Endothelial cell of umbilical vein (primary cell): Measurements from ENCODE around the gene HAGH.

Source experiments
- EZH2 ChIP-seq: IDR thresholded peaks from 2 replicates; pipeline ENCODE4 v1.6.1; 2012; ENCODE audit warnings: borderline replicate concordance, low read depth, mild to moderate bottlenecking, moderate library complexity, low read length, inconsistent platforms; ENCODE audit not compliant: severe bottlenecking
- POLR2A ChIP-seq: IDR thresholded peaks from 2 replicates; pipeline ENCODE4 v1.6.1; 2012; ENCODE audit warnings: low read depth, mild to moderate bottlenecking, control low read depth, low read length
- POLR2AphosphoS5 ChIP-seq: IDR thresholded peaks from 2 replicates; pipeline ENCODE4 v1.6.1; 2012; ENCODE audit warnings: low read depth, mild to moderate bottlenecking, control low read depth, low read length, moderate library complexity; ENCODE audit not compliant: insufficient read depth
- TF ChIP-seq, protein P1 (sequence below), 2 donors: IDR thresholded peaks; 1 replicate in 1 of 2; 2 replicates in 1 of 2; pipeline ENCODE4 v1.5.1; 2011; ENCODE audit warnings: low read length in 2 of 2, mild to moderate bottlenecking in 2 of 2, moderate library complexity in 2 of 2, control low read depth in 1 of 2, inconsistent platforms in 1 of 2, low read depth in 1 of 2; ENCODE audit not compliant: insufficient read depth in 1 of 2; ENCODE audit errors: extremely low read depth in 1 of 2

DNA sequence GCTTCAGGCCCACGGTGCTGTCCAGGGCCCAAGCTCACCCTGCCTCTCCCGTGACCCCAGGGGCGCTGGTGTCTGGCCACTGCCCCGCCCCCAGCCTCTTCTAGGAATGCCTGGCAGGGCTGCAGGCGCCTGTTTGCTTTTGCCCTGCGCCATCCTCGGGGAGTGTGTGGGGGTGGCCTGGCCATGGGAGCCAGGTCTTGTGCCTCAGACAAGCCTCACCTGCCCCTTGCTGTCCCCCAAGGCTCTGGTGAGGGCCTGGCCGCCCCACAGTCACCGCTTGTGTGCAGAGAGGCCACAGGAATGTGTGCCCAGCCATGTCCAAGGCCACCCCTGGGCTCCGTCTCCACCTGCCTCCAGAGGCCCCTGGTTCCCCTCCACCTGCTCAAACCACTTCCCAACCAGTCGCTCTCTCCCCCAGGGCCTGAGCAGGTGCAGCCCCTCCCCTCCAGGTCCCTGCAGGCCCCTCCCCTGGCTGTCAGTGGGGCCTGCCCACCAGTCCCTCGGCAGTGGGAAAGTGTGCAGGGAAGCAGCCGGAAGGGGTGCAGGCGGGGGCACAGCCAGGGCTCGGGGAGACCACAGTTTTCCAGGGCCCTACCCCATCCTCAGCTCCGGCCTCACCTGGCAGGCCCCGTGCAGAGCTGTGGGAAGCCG lies 32.3 kb downstream of the HAGH start:
- TF ChIP-seq, protein P1, sequence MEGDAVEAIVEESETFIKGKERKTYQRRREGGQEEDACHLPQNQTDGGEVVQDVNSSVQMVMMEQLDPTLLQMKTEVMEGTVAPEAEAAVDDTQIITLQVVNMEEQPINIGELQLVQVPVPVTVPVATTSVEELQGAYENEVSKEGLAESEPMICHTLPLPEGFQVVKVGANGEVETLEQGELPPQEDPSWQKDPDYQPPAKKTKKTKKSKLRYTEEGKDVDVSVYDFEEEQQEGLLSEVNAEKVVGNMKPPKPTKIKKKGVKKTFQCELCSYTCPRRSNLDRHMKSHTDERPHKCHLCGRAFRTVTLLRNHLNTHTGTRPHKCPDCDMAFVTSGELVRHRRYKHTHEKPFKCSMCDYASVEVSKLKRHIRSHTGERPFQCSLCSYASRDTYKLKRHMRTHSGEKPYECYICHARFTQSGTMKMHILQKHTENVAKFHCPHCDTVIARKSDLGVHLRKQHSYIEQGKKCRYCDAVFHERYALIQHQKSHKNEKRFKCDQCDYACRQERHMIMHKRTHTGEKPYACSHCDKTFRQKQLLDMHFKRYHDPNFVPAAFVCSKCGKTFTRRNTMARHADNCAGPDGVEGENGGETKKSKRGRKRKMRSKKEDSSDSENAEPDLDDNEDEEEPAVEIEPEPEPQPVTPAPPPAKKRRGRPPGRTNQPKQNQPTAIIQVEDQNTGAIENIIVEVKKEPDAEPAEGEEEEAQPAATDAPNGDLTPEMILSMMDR (IDR thresholded peaks at IDR 0.05; ENCODE audit: extremely low read depth in 1 of 2, insufficient read depth in 1 of 2, low read depth in 1 of 2, low read length in 2 of 2), result no peak
- TF ChIP-seq POLR2AphosphoS5 (no peak), EZH2 (no peak), POLR2A (no peak)
